SU-DHL-6 (cell line): ENCODE measurements around the gene GARIN5A.

Experiments
- H2AFZ ChIP-seq: fragments of 200-600 bp; sonication (generic); 2 replicates; pipeline ENCODE4 v1.6.1; 2014; ENCODE audit warnings: low read depth, mild to moderate bottlenecking, moderate library complexity, mixed read lengths, antibody characterized with exemption, low read length; ENCODE audit not compliant: severe bottlenecking
- H3F3A ChIP-seq: fragments of 200-600 bp; shearing (Covaris generic); 2 replicates; pipeline ENCODE4 v1.6.0; 2016; ENCODE audit warnings: antibody characterized with exemption, mild to moderate bottlenecking; ENCODE audit not compliant: insufficient read depth
- H3K27ac ChIP-seq: fragments of 200-600 bp; sonication (generic); 2 replicates; pipeline ENCODE4 v1.5.1; 2016; ENCODE audit warnings: low read depth, mild to moderate bottlenecking, low read length, moderate library complexity, mixed read lengths
- H3K27me3 ChIP-seq: fragments of 200-600 bp; sonication (generic), shearing (Covaris generic); 2 replicates; pipeline ENCODE4 v1.6.0; 2014; ENCODE audit warnings: mild to moderate bottlenecking, low read length
- H3K36me3 ChIP-seq: fragments of 200-600 bp; sonication (generic); 2 replicates; pipeline ENCODE4 v1.6.1; 2014; ENCODE audit warnings: mild to moderate bottlenecking, low read length, mixed read lengths
- H3K4me2 ChIP-seq: fragments of 300-600, 200-600 bp; shearing (Covaris generic), sonication (generic); 2 replicates; pipeline ENCODE4 v1.6.0; 2014; ENCODE audit warnings: low read length, low read depth, mild to moderate bottlenecking; ENCODE audit not compliant: poor library complexity, severe bottlenecking
- H3K4me3 ChIP-seq: fragments of 200-600 bp; sonication (generic); 2 replicates; pipeline ENCODE4 v1.5.1; 2014; ENCODE audit warnings: antibody characterized with exemption, low read length, mild to moderate bottlenecking, mixed read lengths; ENCODE audit not compliant: insufficient read depth, poor library complexity, severe bottlenecking
- H3K79me2 ChIP-seq: fragments of 200-600 bp; sonication (generic); 2 replicates; pipeline ENCODE4 v1.6.1; 2014; ENCODE audit warnings: mild to moderate bottlenecking, low read length, moderate library complexity; ENCODE audit not compliant: insufficient read depth
- H3K9ac ChIP-seq: fragments of 200-600 bp; sonication (generic); 2 replicates; pipeline ENCODE4 v1.7.0; 2014; ENCODE audit warnings: mild to moderate bottlenecking, low read length
- H3K9me2 ChIP-seq: fragments of 200-600 bp; sonication (generic); replicated peaks from 2 replicates; pipeline ENCODE4 v1.6.1; 2014; ENCODE audit warnings: low read length; ENCODE audit not compliant: insufficient read depth
- H3K9me3 ChIP-seq: fragments of 200-600 bp; sonication (generic); 2 replicates; pipeline ENCODE4 v1.6.1; 2014; ENCODE audit warnings: low read length, mixed read lengths; ENCODE audit not compliant: insufficient read depth
- H4K20me1 ChIP-seq: fragments of 200-600 bp; sonication (generic); 2 replicates; pipeline ENCODE4 v1.6.1; 2014; ENCODE audit warnings: low read depth, mild to moderate bottlenecking, antibody characterized with exemption, low read length, moderate library complexity, mixed read lengths
- CTCF ChIP-seq: fragments of 200-600 bp; sonication (generic); IDR thresholded peaks from one replicate; pipeline ENCODE4 v1.5.1; 2017; ENCODE audit warnings: antibody characterized with exemption, mild to moderate bottlenecking, low read length, moderate library complexity; ENCODE audit not compliant: insufficient read depth, poor library complexity, severe bottlenecking
- EZH2phosphoT487 ChIP-seq: fragments of 200-600 bp; sonication (generic), shearing (Covaris generic); conservative IDR thresholded peaks from 2 replicates; pipeline ENCODE4 v1.6.1; 2018; ENCODE audit warnings: mild to moderate bottlenecking, antibody characterized with exemption, low read length, moderate library complexity, mixed read lengths

The GARIN5A gene

GRCh38 chr19:50519006-50519575 is 42.4 kb upstream of the GARIN5A start:
- Histone ChIP-seq H4K20me1 (no peaks in the 10 kb centered on the region), H3K9me3 (no peaks in the 10 kb centered on the region), H3K27me3 (no peaks in the 10 kb centered on the region), H3K79me2 (no peaks in the 10 kb centered on the region), H3K36me3 (no peaks in the 10 kb centered on the region), H2AFZ (no peak overlapping the region), H3K4me3 (no peak overlapping the region), H3K9ac (no peak overlapping the region), H3K27ac (no peak overlapping the region), H3K4me2 (no peak overlapping the region), H3K9me2 (no peaks in the 10 kb centered on the region), H3F3A (no peaks in the 10 kb centered on the region)
- TF ChIP-seq EZH2phosphoT487: no peak
- TF ChIP-seq CTCF: no peak

- Histone ChIP-seq H3K36me3 (no peaks in the 10 kb centered on the region), H3F3A (no peaks in the 10 kb centered on the region), H3K9me3 (no peaks in the 10 kb centered on the region), H3K79me2 (no peaks in the 10 kb centered on the region), H4K20me1 (no peaks in the 10 kb centered on the region), H3K9ac (no peak overlapping the region), H3K9me2 (no peaks in the 10 kb centered on the region), H3K27me3 (no peaks in the 10 kb centered on the region), H2AFZ (no peak overlapping the region), H3K4me3 (no peak overlapping the region), H3K27ac (no peak overlapping the region), H3K4me2 (no peak overlapping the region)
- TF ChIP-seq EZH2phosphoT487: no peak
- TF ChIP-seq CTCF: no peak
Measured at GRCh38 chr19:50518091-50519005, 41.7 kb upstream of the GARIN5A start.

- no peaks in the 10 kb centered on the region for H3K9me2 ChIP-seq
- no peak overlapping the region for H3K4me3 ChIP-seq
- no peaks in the 10 kb centered on the region for H3K9me3 ChIP-seq
- H3K4me2 ChIP-seq: no peak overlapping the region
- no peaks in the 10 kb centered on the region for H3F3A ChIP-seq
- H3K36me3 ChIP-seq: no peaks in the 10 kb centered on the region
- no peak for TF ChIP-seq EZH2phosphoT487
- TF ChIP-seq CTCF: no peak
- no peaks in the 10 kb centered on the region for H3K27me3 ChIP-seq
- no peaks in the 10 kb centered on the region for H4K20me1 ChIP-seq
- H3K79me2 ChIP-seq: no peaks in the 10 kb centered on the region
- H2AFZ ChIP-seq: no peak overlapping the region
- H3K27ac ChIP-seq: no peak overlapping the region
- H3K9ac ChIP-seq: no peak overlapping the region
Measured at GRCh38 chr19:50517704-50518075, 41.0 kb upstream of the GARIN5A start.
